Pancreas (tissue), 10 donors: ENCODE measurements around the gene EBF3. TPM values are rescaled to one million over a fixed set of nuclear protein-coding genes. Genes with fewer than 3 reads are reported as not detected.

Experiments
- ATAC-seq, 4 donors: fragments of 200-7000 bp; cut with Tn5 transposase; one replicate each; pipeline versions ENCODE4 v1.8.0 to v1.9.1; 2020; ENCODE audit warnings: mild to moderate bottlenecking in 4 of 4, moderate library complexity in 4 of 4
- DNase-seq, 6 donors: peaks; one replicate each; pipeline ENCODE4 v3.0.0-alpha.2; 2020
- FAIRE-seq: peaks from 2 replicates; lab custom pipeline; 2012; peaks lifted over from hg19 to GRCh38; lab: Jason Lieb, UNC
- H3K27ac ChIP-seq, 4 donors: fragments of 200-600 bp; sonication (generic); 1 replicate in 3 of 4; 2 replicates in 1 of 4; pipeline versions ENCODE4 v1.5.0 to v1.8.0; 2020
- H3K27me3 ChIP-seq, 4 donors: fragments of 200-600 bp; one replicate each; pipeline ENCODE4 v1.8.0; 2021
- H3K36me3 ChIP-seq, 3 donors: fragments of 200-600 bp; sonication (generic) in 1 of 3; one replicate each; pipeline versions ENCODE4 v1.5.0 to v1.8.0; 2020 to 2021
- H3K4me1 ChIP-seq, 3 donors: fragments of 200-600 bp; one replicate each; pipeline ENCODE4 v1.8.0; 2021
- H3K4me3 ChIP-seq, 4 donors: fragments of 200-600 bp; sonication (generic) in 2 of 4; one replicate each; pipeline versions ENCODE4 v1.5.0 to v1.8.0; 2020 to 2021
- H3K9me3 ChIP-seq, 4 donors: fragments of 200-600 bp; one replicate each; pipeline ENCODE4 v1.8.0; 2021
- WGBS, 2 donors: extraction: QIAGEN DNeasy Blood & Tissue Kit; methylation state at CpG; one replicate each; pipeline ENCODE4 v1.1.7; 2013; 5-methylcytosine and 5-hydroxymethylcytosine counted together
- intact Hi-C, 3 donors: fragments of 100-400 bp; cut with DNase I; formaldehyde crosslinking; loops; one replicate each; pipeline versions ENCODE4 v1.11.1 to v1.14.2; 2022
- polyA plus RNA-seq, 2 donors: library from polyadenylated mRNA; stranded (reverse); fragments of 200-250 nt; gene quantifications; one replicate each; pipeline ENCODE4 v1.2.3, GENCODE V29; 2013
- total RNA-seq, 6 donors: library from RNA; stranded (reverse); fragmentation: NEBNext Ultra II Directional in 4 of 6; extraction: Animal tissue kit (Norgen Biotek cat#: 25700) in 4 of 6; gene quantifications; one replicate each; pipeline versions ENCODE4 v1.2.1 to v1.2.4, GENCODE V29; 2021 to 2023
- TF ChIP-seq, protein P1 (sequence below), 4 donors: fragments of 200-600 bp; sonication (generic) in 3 of 4; IDR thresholded peaks; one replicate each; pipeline versions ENCODE4 v1.5.0 to v1.8.0; 2021; ENCODE audit warnings: antibody characterized with exemption in 4 of 4
- donor health status: healthy with polysubstance abuse.
- donor health status: DM: no; HTN: no; CAD: no; lungs with moderate emphysema.
- donor health status: DM: no; HTN: no; CAD: no.
- donor health status: control.
- donor health status: control.
- donor health status: Bipolar disorder and iron deficiency.
- donor health status: DM: yes; HTN: yes; CAD: no.
- donor health status: DM: no; HTN: no; CAD: no.
- donor health status: DM: no; HTN: no; CAD: no.
- donor health status: DM: yes; HTN: yes; CAD: no.

Gene EBF3
- total and polyA plus RNA-seq, 8 donors = 0.47 to 1.5 (median 1.1) TPM

DNA sequence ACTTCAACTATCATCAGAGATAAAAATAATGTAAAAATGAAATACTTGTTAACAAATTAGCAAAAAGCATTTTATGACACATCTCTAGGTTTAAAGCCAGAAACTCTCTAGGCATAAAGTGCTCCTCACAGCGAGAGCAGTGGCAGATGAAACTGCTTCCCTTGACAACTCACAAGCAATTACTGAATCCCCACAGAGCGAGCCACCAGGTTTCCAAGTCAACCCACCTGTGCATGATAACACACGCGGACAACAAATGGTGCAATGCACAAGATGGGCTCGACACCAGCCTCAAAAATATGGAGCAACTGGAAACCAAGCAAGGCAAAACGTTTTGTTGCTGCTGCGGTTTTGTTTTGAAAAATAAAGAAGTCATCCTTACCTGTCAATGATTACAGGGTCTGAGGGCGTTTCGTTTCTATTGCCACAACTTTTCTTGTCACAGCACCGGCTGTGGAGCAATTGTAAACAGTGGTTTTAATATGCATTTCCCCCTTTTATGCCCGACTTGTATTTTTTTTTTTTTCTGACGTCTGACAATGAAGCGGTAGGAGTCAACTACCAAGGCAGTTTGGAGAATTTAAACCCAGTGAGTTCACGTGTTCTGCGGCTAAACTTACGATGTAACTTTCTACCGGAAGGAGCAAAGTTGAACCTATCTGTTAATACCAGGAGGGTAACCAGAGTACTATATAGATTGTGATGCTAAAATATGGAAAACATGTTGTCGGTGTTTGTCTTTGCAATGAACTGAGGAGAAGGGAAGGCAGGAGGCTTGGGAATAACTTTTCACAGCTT, 7.0 kb downstream of the EBF3 start:
- FAIRE-seq (no peak), DNase-seq (no peak), ATAC-seq (no peak)
- H3K36me3 ChIP-seq = no peaks in the 10 kb centered on the region
- H3K27ac ChIP-seq = no peak overlapping the region
- WGBS, 2 donors = 14% methylated on average over 18 of the region's 18 CpGs
- H3K27me3 ChIP-seq = peaks cover 15 to 95% (median 38%) of the 10 kb centered on the region in 4 donors
- H3K4me3 ChIP-seq = no peak overlapping the region
- intact Hi-C loops = no loop called here
- TF ChIP-seq, protein P1, sequence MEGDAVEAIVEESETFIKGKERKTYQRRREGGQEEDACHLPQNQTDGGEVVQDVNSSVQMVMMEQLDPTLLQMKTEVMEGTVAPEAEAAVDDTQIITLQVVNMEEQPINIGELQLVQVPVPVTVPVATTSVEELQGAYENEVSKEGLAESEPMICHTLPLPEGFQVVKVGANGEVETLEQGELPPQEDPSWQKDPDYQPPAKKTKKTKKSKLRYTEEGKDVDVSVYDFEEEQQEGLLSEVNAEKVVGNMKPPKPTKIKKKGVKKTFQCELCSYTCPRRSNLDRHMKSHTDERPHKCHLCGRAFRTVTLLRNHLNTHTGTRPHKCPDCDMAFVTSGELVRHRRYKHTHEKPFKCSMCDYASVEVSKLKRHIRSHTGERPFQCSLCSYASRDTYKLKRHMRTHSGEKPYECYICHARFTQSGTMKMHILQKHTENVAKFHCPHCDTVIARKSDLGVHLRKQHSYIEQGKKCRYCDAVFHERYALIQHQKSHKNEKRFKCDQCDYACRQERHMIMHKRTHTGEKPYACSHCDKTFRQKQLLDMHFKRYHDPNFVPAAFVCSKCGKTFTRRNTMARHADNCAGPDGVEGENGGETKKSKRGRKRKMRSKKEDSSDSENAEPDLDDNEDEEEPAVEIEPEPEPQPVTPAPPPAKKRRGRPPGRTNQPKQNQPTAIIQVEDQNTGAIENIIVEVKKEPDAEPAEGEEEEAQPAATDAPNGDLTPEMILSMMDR (IDR thresholded peaks at IDR 0.05) = no peak
- no peaks in the 10 kb centered on the region for H3K9me3 ChIP-seq
- H3K4me1 ChIP-seq = peaks cover 0 to 7% (median 0%) of the 10 kb centered on the region in 3 donors

DNA sequence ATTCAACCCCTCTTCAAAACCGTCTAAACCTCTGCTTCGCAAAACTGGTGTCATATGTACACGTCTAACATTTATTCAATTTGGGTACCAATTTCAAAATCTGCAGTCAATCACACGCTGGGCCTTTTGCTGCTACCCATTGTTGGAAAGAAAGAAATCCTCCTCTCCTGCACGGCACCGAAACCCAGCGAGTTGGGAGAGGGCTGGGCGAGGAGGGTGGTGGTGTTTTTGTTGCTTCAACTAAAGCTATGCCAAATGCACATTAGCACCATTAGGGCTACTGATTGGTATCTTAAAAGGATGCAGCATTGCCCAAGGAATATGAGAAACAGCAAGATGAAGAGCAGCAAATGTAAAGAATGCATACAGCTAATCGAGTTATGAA, 7.8 kb downstream of the EBF3 start:
- ATAC-seq = no peak
- H3K4me3 ChIP-seq = no peak overlapping the region
- WGBS, 2 donors = 12 to 13% methylated on average over 9 of the region's 9 CpGs
- H3K36me3 ChIP-seq = no peaks in the 10 kb centered on the region
- no peaks in the 10 kb centered on the region for H3K9me3 ChIP-seq
- TF ChIP-seq, protein P1 (IDR thresholded peaks at IDR 0.05) = no peak
- no peak overlapping the region for H3K27ac ChIP-seq
- no peak for DNase-seq
- FAIRE-seq = no peak
- H3K27me3 ChIP-seq = peaks cover 14 to 89% (median 34%) of the 10 kb centered on the region in 4 donors
- intact Hi-C loops = no loop called here
- H3K4me1 ChIP-seq = peaks cover 0 to 7% (median 0%) of the 10 kb centered on the region in 3 donors

DNA sequence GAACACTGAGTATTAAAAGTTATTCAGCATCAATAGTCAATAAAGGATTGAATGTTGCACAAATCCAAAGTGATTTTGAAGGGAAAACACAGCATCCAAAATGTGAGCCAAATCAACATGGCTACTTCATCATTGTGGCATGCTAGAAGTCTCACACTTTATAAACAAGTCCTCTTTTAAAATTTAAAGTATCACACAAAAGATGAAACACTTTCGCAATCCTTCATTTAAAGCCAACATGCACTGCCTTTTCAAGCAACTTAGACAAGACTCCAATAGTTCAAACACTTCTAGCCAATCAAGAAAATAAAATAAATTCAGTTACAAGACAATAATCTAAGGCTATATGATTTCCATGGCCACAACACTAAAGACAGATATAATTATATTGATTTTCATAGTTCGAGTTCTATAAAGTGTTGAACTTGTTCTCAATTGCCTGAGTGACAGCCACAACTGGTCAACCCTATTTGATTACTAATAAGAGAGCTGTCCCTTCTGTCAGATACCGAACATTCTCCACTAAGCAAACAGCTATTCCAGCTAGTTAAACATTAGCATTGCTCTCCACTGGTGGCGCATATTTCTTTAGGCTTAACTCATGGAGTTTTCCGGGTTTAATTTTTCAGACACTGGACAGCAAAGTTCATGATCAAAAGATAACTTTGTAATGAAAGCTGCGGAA, 8.3 kb downstream of the EBF3 start:
- TF ChIP-seq, protein P1 (IDR thresholded peaks at IDR 0.05) = no peak
- FAIRE-seq (no peak), DNase-seq (no peak), ATAC-seq (peak in 3 of 4 donors; percentile 31 to 77 (median 74))
- Histone ChIP-seq H3K27me3 (peaks cover 14 to 84% (median 32%) of the 10 kb centered on the region in 4 donors), H3K27ac (no peak overlapping the region), H3K9me3 (no peaks in the 10 kb centered on the region), H3K4me3 (no peak overlapping the region), H3K4me1 (peaks cover 0 to 7% (median 0%) of the 10 kb centered on the region in 3 donors), H3K36me3 (no peaks in the 10 kb centered on the region)
- intact Hi-C loops = no loop called here
- 14 to 16% methylated on average over 6 of the region's 6 CpGs for WGBS, 2 donors

- FAIRE-seq = no peak
- intact Hi-C loops = no loop called here
- H3K27me3 ChIP-seq = peaks cover 8 to 73% (median 28%) of the 10 kb centered on the region in 4 donors
- no peak for DNase-seq
- TF ChIP-seq, protein P1 (IDR thresholded peaks at IDR 0.05) = no peak
- no peaks in the 10 kb centered on the region for H3K36me3 ChIP-seq
- H3K27ac ChIP-seq = no peak overlapping the region
- ATAC-seq = no peak
- peaks cover 0 to 7% (median 0%) of the 10 kb centered on the region in 3 donors for H3K4me1 ChIP-seq
- H3K4me3 ChIP-seq = no peak overlapping the region
- no peaks in the 10 kb centered on the region for H3K9me3 ChIP-seq
- WGBS, 2 donors = 46 to 49% methylated on average over 11 of the region's 11 CpGs
These were observed 9.4 kb downstream of the EBF3 start for GRCh38 chr10:129954492-129955315.
